Measurements from ENCODE around the gene PEX11B.
A peak's percentile ranks its signal among the peaks of the same experiment; 100 is the strongest.

The PEX11B gene

GRCh38 chr1:145871994-145872924 is 46.3 kb downstream of the PEX11B start:
- DNase-seq (ENCODE audit: low spot score) = peak; percentile 24

GRCh38 chr1:145868232-145868631 is 50.3 kb downstream of the PEX11B start:
- no peak for DNase-seq (ENCODE audit: low spot score)

- DNase-seq (ENCODE audit: low spot score) = no peak
Measured at GRCh38 chr1:145863282-145864018, 55.1 kb downstream of the PEX11B start.

Measured in activated CD4-positive, alpha-beta T cell treated with anti-CD3 and anti-CD28 coated beads, Interleukin-2, Interleukin-4, amounts not matched to agents 100 ng/mL and 50 ng/mL, durations not matched to agents 16 hours and 8 hours (primary cell).